ENCODE measurements around the gene CMPK2. TPM values are rescaled to one million over a fixed set of nuclear protein-coding genes. Genes with fewer than 3 reads are reported as not detected.
"Not testable (repeated sequence)": the region's sequence is repeated elsewhere in the genome, so short reads cannot be mapped to it uniquely, and the experiment has no call there.

The CMPK2 gene, protein sequence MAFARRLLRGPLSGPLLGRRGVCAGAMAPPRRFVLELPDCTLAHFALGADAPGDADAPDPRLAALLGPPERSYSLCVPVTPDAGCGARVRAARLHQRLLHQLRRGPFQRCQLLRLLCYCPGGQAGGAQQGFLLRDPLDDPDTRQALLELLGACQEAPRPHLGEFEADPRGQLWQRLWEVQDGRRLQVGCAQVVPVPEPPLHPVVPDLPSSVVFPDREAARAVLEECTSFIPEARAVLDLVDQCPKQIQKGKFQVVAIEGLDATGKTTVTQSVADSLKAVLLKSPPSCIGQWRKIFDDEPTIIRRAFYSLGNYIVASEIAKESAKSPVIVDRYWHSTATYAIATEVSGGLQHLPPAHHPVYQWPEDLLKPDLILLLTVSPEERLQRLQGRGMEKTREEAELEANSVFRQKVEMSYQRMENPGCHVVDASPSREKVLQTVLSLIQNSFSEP
- 100 to 1,000 TPM; 102 to 106 TPM for total RNA-seq

DNA sequence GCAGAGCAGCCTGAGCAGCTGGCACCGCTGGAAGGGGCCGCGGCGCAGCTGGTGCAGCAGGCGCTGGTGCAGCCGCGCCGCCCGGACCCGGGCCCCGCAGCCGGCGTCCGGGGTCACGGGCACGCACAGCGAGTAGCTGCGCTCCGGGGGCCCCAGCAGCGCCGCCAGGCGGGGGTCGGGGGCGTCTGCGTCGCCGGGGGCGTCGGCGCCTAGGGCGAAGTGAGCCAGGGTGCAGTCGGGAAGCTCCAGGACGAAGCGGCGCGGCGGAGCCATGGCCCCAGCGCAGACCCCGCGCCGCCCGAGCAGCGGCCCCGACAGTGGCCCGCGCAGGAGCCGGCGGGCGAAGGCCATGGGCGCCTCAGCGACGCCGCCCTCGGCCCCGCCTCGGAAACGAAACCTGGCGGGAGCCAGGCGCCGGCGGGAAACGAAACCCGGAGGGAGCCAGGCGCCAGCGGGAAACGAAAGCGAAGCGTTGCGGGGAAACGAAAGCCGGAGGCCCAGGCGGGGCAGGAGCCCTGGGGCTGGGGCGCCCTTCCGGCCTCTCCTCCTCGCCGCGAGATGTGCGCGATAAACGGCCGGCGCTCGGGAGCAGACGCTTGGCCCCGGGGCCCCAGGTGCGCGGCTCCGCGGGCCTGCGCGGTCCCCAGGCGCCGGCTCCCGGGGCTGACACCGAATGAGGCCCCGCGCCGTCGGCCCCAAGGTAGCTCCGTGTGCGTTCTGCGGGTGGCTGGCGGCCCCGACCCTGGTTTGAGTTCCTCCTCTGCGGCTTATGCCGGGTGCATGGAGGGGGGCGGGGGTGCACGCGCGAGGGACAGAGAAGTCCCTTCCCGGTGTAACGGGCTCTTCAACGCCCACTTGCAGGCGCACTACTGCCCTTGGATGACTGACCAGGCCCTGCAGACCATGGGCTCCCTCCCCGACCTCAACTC lies at the start of gene CMPK2:
TSS of gene CMPK2 (minus strand) at position 562 of the 929 bp plus-strand sequence. CDS start at position 351, 211 bp downstream.
- ATAC-seq (ENCODE audit: low read depth) (peak; percentile 83), DNase-seq (peak; percentile 96)
- Mint-ChIP-seq H3K9me3 (peaks cover 11% of the 10 kb centered on the region), H3K27ac (peak within 1 kb of the TSS; percentile 100), H3K4me1 (peaks cover 54% of the 10 kb centered on the region), H3K4me3 (peak within 1 kb of the TSS; percentile 98), H3K27me3 (no peaks in the 10 kb centered on the region), H3K36me3 (peaks cover 55% of the 10 kb centered on the region)
- POLR2A ChIA-PET: interaction anchor here (0.5 to 7.5 kb wide), 22 partner anchors 9 to 1816 kb away, joined by 3 to 557 read pairs (median 8); partner anchors contain the start of genes ID2, RNF144A and RSAD2

DNA sequence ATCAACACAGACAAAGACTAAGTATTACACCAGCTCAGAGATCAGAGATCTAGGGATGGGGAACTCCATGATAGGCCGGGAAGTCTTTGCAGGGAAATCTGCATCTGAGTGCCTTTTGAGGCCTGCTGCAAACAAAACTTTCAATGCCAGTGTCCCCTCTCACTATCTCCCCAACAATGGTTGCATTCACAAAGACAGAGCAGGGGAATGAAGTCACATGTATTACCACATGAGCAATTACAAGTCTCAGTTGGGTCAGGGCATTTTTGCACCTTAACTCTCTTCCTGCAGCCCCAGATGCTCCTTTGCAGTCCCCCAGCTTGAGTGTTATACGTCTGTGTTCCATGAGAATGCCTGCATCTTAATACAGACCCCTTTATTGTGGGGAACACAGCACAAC lies 49.7 kb upstream of the CMPK2 start:
- Mint-ChIP-seq H3K36me3 (peaks cover 58% of the 10 kb centered on the region), H3K27ac (peak overlapping the region; percentile 81), H3K4me1 (peaks cover 65% of the 10 kb centered on the region), H3K4me3 (peak overlapping the region; percentile 75), H3K9me3 (peaks cover 4% of the 10 kb centered on the region), H3K27me3 (no peaks in the 10 kb centered on the region)
- POLR2A ChIA-PET: interaction anchor here (0.9 to 10.3 kb wide), 8 partner anchors 8 to 53 kb away, joined by 3 to 180 read pairs (median 9); partner anchors contain the start of genes CMPK2 and RSAD2
- DNase-seq: no peak
- no peak for ATAC-seq (ENCODE audit: low read depth)

DNA sequence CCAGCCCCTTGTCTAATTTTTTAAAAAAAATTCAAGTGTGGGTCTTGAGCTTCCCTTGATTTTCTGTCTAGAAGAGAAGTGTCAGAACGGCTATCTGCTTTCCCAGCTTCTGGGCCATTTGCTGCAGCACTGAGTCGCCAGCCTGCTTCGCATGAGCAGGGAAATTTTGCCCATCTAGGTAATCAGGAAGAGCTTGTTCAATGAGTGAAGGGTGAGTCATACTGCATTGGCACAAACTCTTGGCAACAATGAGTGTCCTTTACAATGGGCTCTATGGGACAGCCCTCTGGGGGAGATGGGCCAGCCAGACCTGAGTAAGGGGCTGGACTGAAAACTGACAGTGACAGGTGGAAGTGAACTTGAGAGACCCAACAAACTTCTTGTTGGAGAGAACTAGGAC lies 49.1 kb upstream of the CMPK2 start:
- Mint-ChIP-seq H3K4me1 (peaks cover 64% of the 10 kb centered on the region), H3K27me3 (no peaks in the 10 kb centered on the region), H3K27ac (peak overlapping the region; percentile 81), H3K9me3 (peaks cover 4% of the 10 kb centered on the region), H3K36me3 (peaks cover 61% of the 10 kb centered on the region), H3K4me3 (peak overlapping the region; percentile 48)
- POLR2A ChIA-PET: interaction anchor here (0.9 to 10.3 kb wide), 6 partner anchors 7 to 51 kb away, joined by 3 to 180 read pairs (median 14); partner anchors contain the start of genes CMPK2 and RSAD2
- ATAC-seq (ENCODE audit: low read depth): no peak
- no peak for DNase-seq

DNA sequence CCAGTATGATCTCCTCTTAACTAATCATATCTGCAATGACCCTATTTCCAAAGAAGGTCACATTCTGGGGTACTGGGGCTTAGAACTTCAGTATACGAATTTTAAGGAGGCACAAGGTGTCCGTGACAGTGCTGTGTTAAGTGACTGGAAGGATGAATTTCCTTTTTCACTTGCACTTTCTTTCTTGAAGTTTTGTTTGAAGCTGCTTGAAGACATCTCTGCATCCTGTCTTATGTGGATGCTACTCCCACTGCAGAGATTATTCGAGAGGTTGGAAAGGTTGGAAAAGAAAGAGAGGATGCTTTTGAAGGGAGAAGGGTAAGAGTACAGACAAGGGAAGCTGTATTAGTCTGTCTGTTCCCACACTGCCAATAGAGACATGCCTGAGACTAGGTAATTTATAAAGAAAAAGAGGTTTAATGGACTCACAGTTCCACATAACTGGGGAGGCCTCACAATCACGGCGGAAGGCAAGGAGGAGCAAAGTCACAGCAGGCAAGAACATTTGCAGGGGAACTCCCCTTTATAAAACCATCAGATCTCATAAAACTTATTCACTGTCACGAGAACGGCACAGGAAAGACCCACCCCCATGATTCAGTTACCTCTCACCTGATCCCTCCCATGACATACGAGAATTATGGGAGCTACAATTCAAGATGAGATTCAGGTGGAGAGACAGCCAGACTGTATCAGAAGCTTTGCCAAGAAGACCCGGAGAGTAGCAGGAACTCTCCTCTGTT lies 47.9 kb upstream of the CMPK2 start:
- POLR2A ChIA-PET: interaction anchor here (0.9 to 10.3 kb wide), 6 partner anchors 6 to 50 kb away, joined by 3 to 180 read pairs (median 17); partner anchors contain the start of genes CMPK2 and RSAD2
- Mint-ChIP-seq H3K9me3 (peaks cover 7% of the 10 kb centered on the region), H3K4me1 (peaks cover 64% of the 10 kb centered on the region), H3K4me3 (peak overlapping the region; percentile 80), H3K27me3 (no peaks in the 10 kb centered on the region), H3K27ac (peak overlapping the region; percentile 98), H3K36me3 (peaks cover 61% of the 10 kb centered on the region)
- peak; percentile 24 for ATAC-seq (ENCODE audit: low read depth)
- DNase-seq: no peak

DNA sequence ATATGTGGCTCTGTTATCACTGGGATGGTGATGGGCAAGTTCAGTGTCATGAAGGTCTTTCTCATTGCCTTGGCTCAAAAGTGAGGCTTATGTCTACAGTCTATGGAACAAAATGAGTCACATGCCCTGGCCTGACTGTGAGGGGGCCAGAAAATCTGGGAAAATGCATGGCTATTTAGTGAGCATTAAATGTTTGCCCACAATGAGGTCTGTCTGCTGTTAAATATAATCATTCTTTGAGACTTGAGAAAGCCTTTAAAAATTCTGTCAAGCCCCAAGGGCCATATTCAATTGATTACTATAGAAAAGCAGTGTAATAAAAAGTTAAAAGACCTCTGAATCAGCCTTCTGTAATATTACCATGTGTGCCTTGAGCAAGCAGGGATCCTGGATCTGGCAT lies 46.0 kb upstream of the CMPK2 start:
- Mint-ChIP-seq H3K36me3 (peaks cover 79% of the 10 kb centered on the region), H3K27ac (peak overlapping the region; percentile 98), H3K4me3 (peak overlapping the region; percentile 26), H3K9me3 (peaks cover 21% of the 10 kb centered on the region), H3K4me1 (peaks cover 76% of the 10 kb centered on the region), H3K27me3 (no peaks in the 10 kb centered on the region)
- no peak for ATAC-seq (ENCODE audit: low read depth)
- POLR2A ChIA-PET: interaction anchor here (1.4 to 8.9 kb wide), 4 partner anchors 7 to 46 kb away, joined by 7 to 180 read pairs (median 84); partner anchors contain the start of genes CMPK2, RNF144A and RSAD2
- no peak for DNase-seq

DNA sequence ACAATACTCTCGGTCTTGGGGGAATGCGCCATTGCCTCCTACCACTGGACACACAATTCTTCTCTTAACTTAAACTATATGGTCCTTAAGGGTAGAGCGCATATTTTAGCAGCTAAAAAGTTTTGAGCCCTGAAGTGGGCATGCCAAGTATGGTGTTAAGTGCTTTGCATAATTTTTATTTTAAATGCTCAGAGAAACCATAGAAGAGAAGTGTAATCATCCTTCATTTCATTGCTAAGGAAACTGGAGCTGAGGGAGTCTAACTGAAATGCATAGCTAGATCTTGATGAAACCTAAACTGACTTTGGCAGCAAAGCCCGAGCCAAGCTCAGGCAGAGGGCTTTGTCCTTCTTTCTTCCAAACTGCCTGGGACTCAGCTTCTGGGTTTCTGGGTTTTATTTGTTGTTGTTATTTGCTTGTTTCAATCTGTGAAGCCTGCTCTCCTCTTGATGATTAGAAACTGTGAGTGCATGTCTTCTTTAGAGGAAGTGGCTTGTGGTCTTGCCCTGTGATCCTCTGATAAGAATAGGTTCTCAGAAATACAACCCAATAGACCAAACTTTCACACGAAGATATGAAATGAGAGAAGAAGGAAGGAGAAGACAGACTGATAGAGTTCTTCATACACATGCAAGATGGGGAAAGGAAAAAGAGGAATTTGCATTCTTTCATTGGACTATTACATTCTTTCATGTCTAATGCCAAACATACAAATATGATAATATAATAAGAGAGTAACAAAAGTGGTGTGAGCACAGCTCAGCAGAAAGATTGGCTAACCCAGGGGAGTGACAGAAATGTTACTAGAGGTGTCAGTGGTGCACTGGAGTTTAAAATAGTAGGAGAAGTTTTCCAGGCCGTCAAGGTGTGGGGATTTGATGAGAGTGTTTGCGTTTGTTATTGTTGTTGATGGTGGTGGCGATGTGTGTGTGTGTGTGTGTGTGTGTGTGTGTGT lies 44.0 kb upstream of the CMPK2 start:
- no peaks in the 10 kb centered on the region for H3K27me3 Mint-ChIP-seq
- H3K4me3 Mint-ChIP-seq: peak overlapping the region; percentile 84
- peak overlapping the region; percentile 98 for H3K27ac Mint-ChIP-seq
- POLR2A ChIA-PET: interaction anchor here (0.8 to 8.9 kb wide), 6 partner anchors 9 to 558 kb away, joined by 3 to 180 read pairs (median 30); partner anchors contain the start of genes CMPK2, RNF144A and RSAD2
- ATAC-seq (ENCODE audit: low read depth) (peak; percentile 73), DNase-seq (no peak)
- H3K4me1 Mint-ChIP-seq: peaks cover 66% of the 10 kb centered on the region
- H3K36me3 Mint-ChIP-seq: peaks cover 82% of the 10 kb centered on the region
- H3K9me3 Mint-ChIP-seq: peaks cover 27% of the 10 kb centered on the region

DNA sequence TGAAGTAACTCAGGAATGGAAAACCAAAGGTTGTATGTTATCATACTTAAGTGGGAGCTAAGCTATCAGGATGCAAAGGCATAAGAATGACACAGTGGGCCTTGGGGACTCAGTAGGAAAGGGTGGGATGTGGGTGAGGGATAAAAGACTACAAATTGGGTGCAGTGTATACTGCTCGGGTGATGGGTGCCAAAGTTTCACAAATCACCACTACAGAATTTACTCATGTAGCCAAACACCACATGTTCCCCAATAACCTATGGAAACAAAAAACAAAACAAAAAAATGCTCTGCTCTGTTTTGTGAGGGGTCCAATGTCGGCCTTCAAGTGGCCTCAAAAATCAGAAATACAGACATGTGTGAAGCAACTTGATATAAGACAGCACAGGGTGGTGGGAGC lies 42.6 kb upstream of the CMPK2 start:
- Mint-ChIP-seq H3K4me1 (peaks cover 60% of the 10 kb centered on the region), H3K27ac (peak overlapping the region; percentile 98), H3K36me3 (peaks cover 88% of the 10 kb centered on the region), H3K27me3 (no peaks in the 10 kb centered on the region), H3K4me3 (peak overlapping the region; percentile 4), H3K9me3 (peaks cover 33% of the 10 kb centered on the region)
- POLR2A ChIA-PET: interaction anchor here (1.7 to 8.9 kb wide), 4 partner anchors 10 to 43 kb away, joined by 4 to 180 read pairs (median 84); partner anchors contain the start of genes CMPK2, RNF144A and RSAD2
- ATAC-seq (ENCODE audit: low read depth): no peak
- no peak for DNase-seq

DNA sequence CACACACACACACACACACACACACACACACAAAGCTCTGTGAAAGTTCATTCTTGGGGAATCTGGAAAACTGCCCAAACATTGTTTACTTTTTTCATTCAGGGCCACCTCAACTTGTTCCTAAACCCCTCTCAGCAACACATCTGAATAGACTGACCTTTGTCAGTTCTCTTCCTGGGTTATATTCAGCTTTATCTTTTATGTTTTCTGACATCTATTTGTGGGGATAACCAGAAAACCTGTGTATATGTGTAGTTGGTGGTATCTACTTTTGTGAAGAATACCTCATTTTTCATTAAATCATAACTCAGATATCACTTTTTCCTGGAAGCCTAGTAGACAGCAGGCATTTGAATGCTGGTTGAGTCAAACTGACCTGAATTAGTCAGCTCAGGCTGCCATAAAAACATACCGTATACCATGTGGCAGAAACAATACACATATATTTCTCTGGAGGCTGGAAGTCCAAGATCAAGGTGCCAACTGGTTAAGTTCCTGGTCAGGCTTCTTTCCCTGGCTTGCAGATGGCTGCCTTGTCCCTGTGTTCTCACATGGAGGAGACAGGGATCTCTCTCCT lies 40.5 kb upstream of the CMPK2 start:
- Mint-ChIP-seq H3K36me3 (peaks cover 91% of the 10 kb centered on the region), H3K4me3 (peak overlapping the region; percentile 43), H3K27me3 (no peaks in the 10 kb centered on the region), H3K27ac (peak overlapping the region; percentile 85), H3K9me3 (peaks cover 47% of the 10 kb centered on the region), H3K4me1 (peaks cover 49% of the 10 kb centered on the region)
- DNase-seq: no peak
- POLR2A ChIA-PET: interaction anchor here (0.7 to 7.7 kb wide), 7 partner anchors 9 to 41 kb away, joined by 3 to 113 read pairs (median 6); partner anchors contain the start of genes CMPK2, RNF144A and RSAD2
- ATAC-seq (ENCODE audit: low read depth): no peak

DNA sequence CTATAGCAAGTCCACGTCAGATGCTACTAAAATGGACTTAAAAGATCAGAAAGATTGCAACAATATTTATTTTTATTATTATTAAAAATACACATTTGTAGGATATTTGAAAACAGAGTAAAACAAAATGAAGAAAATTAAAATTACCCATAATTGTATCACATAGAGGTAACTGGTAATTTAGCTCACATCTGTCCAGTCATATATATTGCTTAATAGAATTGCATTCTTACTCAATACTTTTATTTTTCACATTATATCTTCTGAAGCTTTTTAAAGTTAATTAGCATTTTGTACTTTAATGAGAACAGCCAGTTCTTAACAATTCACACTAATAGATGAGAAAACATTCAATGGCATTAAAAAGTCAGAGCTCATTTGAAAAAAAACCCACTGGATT lies 40.0 kb upstream of the CMPK2 start:
- DNase-seq (no peak), ATAC-seq (ENCODE audit: low read depth) (no peak)
- peaks cover 44% of the 10 kb centered on the region for H3K4me1 Mint-ChIP-seq
- peaks cover 49% of the 10 kb centered on the region for H3K9me3 Mint-ChIP-seq
- H3K27ac Mint-ChIP-seq: no peak overlapping the region
- H3K4me3 Mint-ChIP-seq: no peak overlapping the region
- H3K27me3 Mint-ChIP-seq: no peaks in the 10 kb centered on the region
- peaks cover 91% of the 10 kb centered on the region for H3K36me3 Mint-ChIP-seq
- POLR2A ChIA-PET: interaction anchor here (0.7 to 7.7 kb wide), 7 partner anchors 8 to 40 kb away, joined by 3 to 113 read pairs (median 6); partner anchors contain the start of genes CMPK2, RNF144A and RSAD2

DNA sequence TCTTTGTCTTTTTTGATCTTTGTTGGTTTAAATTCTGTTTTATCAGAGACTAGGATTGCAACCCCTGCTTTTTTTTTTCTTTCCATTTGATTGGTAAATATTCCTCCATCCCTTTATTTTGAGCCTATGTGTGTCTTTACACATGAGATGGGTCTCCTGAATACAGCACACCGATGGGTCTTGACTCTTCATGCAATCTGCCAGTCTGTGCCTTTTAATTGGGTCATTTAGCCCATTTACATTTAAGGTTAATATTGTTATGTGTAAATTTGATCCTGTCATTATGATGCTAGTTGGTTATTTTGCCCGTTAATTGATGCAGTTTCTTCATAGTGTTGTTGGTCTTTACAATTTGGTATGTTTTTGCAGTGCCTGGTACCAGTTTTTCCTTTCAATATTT lies 36.9 kb upstream of the CMPK2 start:
- H3K27me3 Mint-ChIP-seq; DNase-seq; ATAC-seq (ENCODE audit: low read depth); H3K27ac Mint-ChIP-seq: not testable (repeated sequence)
- Mint-ChIP-seq H3K9me3 (peaks cover 44% of the 10 kb centered on the region), H3K36me3 (peaks cover 88% of the 10 kb centered on the region), H3K4me3 (peak overlapping the region; percentile 5), H3K4me1 (peaks cover 26% of the 10 kb centered on the region)
- POLR2A ChIA-PET: interaction anchor here (0.7 kb wide), 1 partner anchor 46 kb away, joined by 3 read pairs; no protein-coding TSS in a partner anchor
